Esophagus muscularis mucosa (tissue), 4 donors: ENCODE data around the gene LAMP5. TPM values are rescaled to one million over a fixed set of nuclear protein-coding genes. Genes with fewer than 3 reads are reported as not detected.

Source experiments
- DNase-seq: peaks from one replicate; pipeline ENCODE4 v3.0.0-alpha.2; 2017; ENCODE audit errors: extremely low spot score
- H3K27ac ChIP-seq, 4 donors: fragments of 200-600 bp; sonication (generic); replicated peaks in 1 of 4; 1 replicate in 3 of 4; 2 replicates in 1 of 4; pipeline ENCODE4 v1.5.1; 2016 to 2019; ENCODE audit warnings: mild to moderate bottlenecking in 1 of 4
- H3K27me3 ChIP-seq, 4 donors: fragments of 200-600 bp; sonication (generic); one replicate each; pipeline versions ENCODE4 v1.5.1 to v1.6.0; 2016 to 2019
- H3K36me3 ChIP-seq, 4 donors: fragments of 200-600 bp; sonication (generic); one replicate each; pipeline ENCODE4 v1.5.1; 2016 to 2019
- H3K4me1 ChIP-seq, 4 donors: fragments of 200-600 bp; sonication (generic); one replicate each; pipeline ENCODE4 v1.5.1; 2016 to 2019
- H3K4me3 ChIP-seq, 4 donors: fragments of 200-600 bp; sonication (generic); 1 replicate in 2 of 4; 2 replicates in 2 of 4; pipeline ENCODE4 v1.5.1; 2016 to 2019; ENCODE audit warnings: mild to moderate bottlenecking in 4 of 4, moderate library complexity in 1 of 4
- H3K9me3 ChIP-seq, 4 donors: fragments of 200-600 bp; sonication (generic); 1 replicate in 3 of 4; 2 replicates in 1 of 4; pipeline ENCODE4 v1.5.1; 2016 to 2019
- CTCF ChIP-seq, 3 experiments: fragments of 200-600 bp in 2 of 3; fragments of 450-650 bp in 1 of 3; sonication (generic) in 2 of 3; IDR thresholded peaks; one replicate each; pipeline ENCODE4 v1.5.1; 2017 to 2019; ENCODE audit warnings: antibody characterized with exemption in 3 of 3, mild to moderate bottlenecking in 2 of 3, moderate library complexity in 1 of 3
- EP300 ChIP-seq: sonication (generic); formaldehyde crosslinking; IDR thresholded peaks from one replicate; pipeline ENCODE4 v1.6.1; 2017; ENCODE audit warnings: antibody characterized with exemption
- POLR2A ChIP-seq: fragments of 450-650 bp; IDR thresholded peaks from one replicate; pipeline ENCODE4 v1.6.1; 2017; ENCODE audit warnings: antibody characterized with exemption, moderate library complexity, mild to moderate bottlenecking, low read depth
- POLR2AphosphoS5 ChIP-seq, 2 donors: sonication (generic); formaldehyde crosslinking; IDR thresholded peaks; one replicate each; pipeline ENCODE4 v1.6.1; 2017; ENCODE audit warnings: antibody characterized with exemption in 2 of 2
- WGBS: methylation state at CpG from one replicate; pipeline ENCODE4 v1.1.5; 2018; 5-methylcytosine and 5-hydroxymethylcytosine counted together
- intact Hi-C: fragments of 100-400 bp; cut with DNase I; formaldehyde crosslinking; loops from one replicate; pipeline ENCODE4 v1.15.1; 2023
- total RNA-seq, 4 donors: library from RNA; depleted of rRNA; stranded (reverse); fragments of >200 nt; gene quantifications; one replicate each; pipeline versions ENCODE4 v1.1.0 to v1.2.1, GENCODE V29; 2016

Gene LAMP5
- total RNA-seq, 4 donors from 2014 or later = 0.17 TPM; not detected in 3

DNA sequence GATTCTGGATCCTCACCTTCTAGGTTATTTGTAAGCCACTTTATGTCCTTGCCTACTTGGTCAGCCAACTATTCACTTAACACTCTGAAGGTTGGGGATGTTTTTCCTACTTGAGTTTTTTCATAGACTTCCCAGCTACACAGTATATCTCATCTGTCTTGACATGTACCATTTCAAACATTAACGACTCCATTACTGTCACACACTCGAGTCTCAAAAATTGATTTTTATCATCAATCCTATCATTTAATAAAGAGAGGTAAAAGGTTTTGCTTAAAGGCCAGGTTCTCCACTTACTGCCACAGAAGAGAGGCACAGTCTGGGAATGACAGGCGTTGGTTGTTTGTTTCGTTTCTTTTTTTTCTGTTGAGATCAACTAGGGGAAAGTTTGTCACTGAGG, 38.2 kb upstream of the LAMP5 start:
- TF ChIP-seq POLR2AphosphoS5 (IDR thresholded peaks at IDR 0.05) (no peak), EP300 (no peak), POLR2A (no peak), CTCF (IDR thresholded peaks at IDR 0.05) (no peak)
- 68% methylated on average over 4 of the region's 4 CpGs for WGBS
- no peak overlapping the region for H3K27ac ChIP-seq
- peaks cover 0 to 56% (median 15%) of the 10 kb centered on the region in 4 donors for H3K36me3 ChIP-seq
- DNase-seq = no peak
- no peaks in the 10 kb centered on the region for H3K4me1 ChIP-seq
- intact Hi-C loops = no loop called here
- H3K9me3 ChIP-seq = no peaks in the 10 kb centered on the region
- H3K4me3 ChIP-seq = no peak overlapping the region
- no peaks in the 10 kb centered on the region for H3K27me3 ChIP-seq

DNA sequence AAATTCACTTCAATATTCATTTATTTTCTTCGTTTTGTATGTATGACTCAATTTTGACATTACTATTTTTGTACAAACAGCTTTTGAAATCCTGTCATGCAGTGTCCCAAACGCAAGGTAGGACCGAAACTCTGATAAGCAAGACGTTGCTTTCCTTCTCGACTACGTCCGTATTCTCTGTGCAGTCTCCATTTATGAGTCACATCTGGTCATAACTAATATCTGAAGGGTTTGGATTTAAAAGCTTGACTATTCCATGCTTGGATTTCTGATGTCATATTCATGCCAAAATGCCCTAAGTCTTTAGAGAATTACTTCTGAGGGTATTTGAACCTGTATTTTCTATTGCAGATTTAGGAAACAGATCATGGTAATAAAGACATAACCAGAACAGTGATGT, 37.8 kb upstream of the LAMP5 start:
- TF ChIP-seq EP300 (no peak), CTCF (IDR thresholded peaks at IDR 0.05) (no peak), POLR2A (no peak), POLR2AphosphoS5 (IDR thresholded peaks at IDR 0.05) (no peak)
- H3K36me3 ChIP-seq = peaks cover 0 to 52% (median 15%) of the 10 kb centered on the region in 4 donors
- no peaks in the 10 kb centered on the region for H3K9me3 ChIP-seq
- H3K27ac ChIP-seq = no peak overlapping the region
- intact Hi-C loops = no loop called here
- no peaks in the 10 kb centered on the region for H3K27me3 ChIP-seq
- no peaks in the 10 kb centered on the region for H3K4me1 ChIP-seq
- WGBS = 93% methylated on average over 7 of the region's 7 CpGs
- H3K4me3 ChIP-seq = no peak overlapping the region
- no peak for DNase-seq

- Histone ChIP-seq H3K9me3 (no peaks in the 10 kb centered on the region), H3K27ac (no peak overlapping the region), H3K36me3 (peaks cover 0 to 31% (median 13%) of the 10 kb centered on the region in 4 donors), H3K4me3 (no peak overlapping the region), H3K27me3 (no peaks in the 10 kb centered on the region), H3K4me1 (no peaks in the 10 kb centered on the region)
- TF ChIP-seq CTCF (IDR thresholded peaks at IDR 0.05) = no peak
- no peak for TF ChIP-seq EP300
- TF ChIP-seq POLR2AphosphoS5 (IDR thresholded peaks at IDR 0.05) = no peak
- TF ChIP-seq POLR2A = no peak
- DNase-seq = no peak
- intact Hi-C loops = no loop called here
- WGBS = 92% methylated on average over 4 of the region's 4 CpGs
These were observed 35.6 kb upstream of the LAMP5 start for GRCh38 chr20:9478771-9479170.

GRCh38 chr20:9480066-9480465, 34.3 kb upstream of the LAMP5 start:
- Histone ChIP-seq H3K4me1 (no peaks in the 10 kb centered on the region), H3K4me3 (no peak overlapping the region), H3K27me3 (no peaks in the 10 kb centered on the region), H3K27ac (no peak overlapping the region), H3K36me3 (peaks cover 0 to 19% (median 11%) of the 10 kb centered on the region in 4 donors), H3K9me3 (no peaks in the 10 kb centered on the region)
- no peak for DNase-seq
- TF ChIP-seq CTCF (IDR thresholded peaks at IDR 0.05) (no peak), EP300 (no peak), POLR2AphosphoS5 (IDR thresholded peaks at IDR 0.05) (no peak), POLR2A (no peak)
- WGBS = 89% methylated on average over 4 of the region's 4 CpGs
- intact Hi-C loops = no loop called here

GRCh38 chr20:9482180-9482579, 32.2 kb upstream of the LAMP5 start:
- H3K9me3 ChIP-seq = no peaks in the 10 kb centered on the region
- peaks cover 0 to 10% (median 2%) of the 10 kb centered on the region in 4 donors for H3K36me3 ChIP-seq
- no peaks in the 10 kb centered on the region for H3K4me1 ChIP-seq
- no peak overlapping the region for H3K4me3 ChIP-seq
- H3K27me3 ChIP-seq = no peaks in the 10 kb centered on the region
- no peak overlapping the region for H3K27ac ChIP-seq
- intact Hi-C loops = no loop called here
- TF ChIP-seq CTCF (IDR thresholded peaks at IDR 0.05) (no peak), EP300 (no peak), POLR2AphosphoS5 (IDR thresholded peaks at IDR 0.05) (no peak), POLR2A (no peak)
- no peak for DNase-seq
- 82% methylated on average over 3 of the region's 3 CpGs for WGBS
